Brain pericyte (primary cell): ENCODE data around the gene BTG1.

ENCODE experiments used
- DNase-seq: peaks from one replicate; pipeline ENCODE4 v3.0.0-alpha.2; 2012; ENCODE audit warnings: low read depth, low spot score

BTG1 gene

GRCh38 chr12:92133795-92134637, 11.6 kb downstream of the BTG1 start:
- DNase-seq, result no peak

GRCh38 chr12:92133171-92133570, 12.5 kb downstream of the BTG1 start:
- DNase-seq, result no peak

DNA sequence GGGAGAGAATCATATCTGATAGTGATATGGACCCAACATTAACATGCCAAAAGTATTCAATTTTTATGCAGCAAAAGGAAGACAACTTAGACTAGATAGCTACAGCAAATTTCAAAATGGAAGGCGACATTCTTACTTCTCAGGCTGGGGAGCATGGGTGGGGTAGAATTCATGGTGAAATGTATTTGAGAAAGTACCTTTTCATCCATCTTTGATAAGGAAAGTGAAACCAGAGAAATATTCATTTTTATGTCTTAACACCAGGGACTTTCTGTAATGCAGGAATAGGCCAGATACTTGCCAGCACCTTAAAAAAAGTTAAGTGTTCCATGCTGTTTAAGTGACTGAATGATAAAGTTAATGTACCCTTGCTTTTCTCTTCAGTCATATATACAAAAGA, 13.4 kb downstream of the BTG1 start:
- DNase-seq, result no peak

DNA sequence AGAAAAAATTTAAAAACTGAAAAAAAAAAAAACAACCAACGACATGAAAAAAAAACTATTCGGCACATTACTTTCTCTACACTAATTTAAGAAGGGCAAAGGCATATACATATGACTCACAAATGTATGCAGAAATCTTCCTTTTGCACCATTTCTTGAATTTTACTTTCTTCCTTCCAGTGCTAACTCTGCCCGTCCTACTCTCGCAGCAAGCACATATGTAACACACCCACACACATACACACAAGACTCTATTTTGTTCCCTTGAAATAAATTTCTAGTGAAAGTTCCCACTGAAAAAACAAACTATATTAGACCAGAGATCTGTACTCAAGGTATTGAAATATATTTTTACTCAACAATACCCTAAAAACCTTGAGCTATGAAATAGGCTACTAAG, 14.6 kb downstream of the BTG1 start:
- DNase-seq, result no peak

GRCh38 chr12:92129609-92130008, 16.0 kb downstream of the BTG1 start:
- no peak for DNase-seq

DNA sequence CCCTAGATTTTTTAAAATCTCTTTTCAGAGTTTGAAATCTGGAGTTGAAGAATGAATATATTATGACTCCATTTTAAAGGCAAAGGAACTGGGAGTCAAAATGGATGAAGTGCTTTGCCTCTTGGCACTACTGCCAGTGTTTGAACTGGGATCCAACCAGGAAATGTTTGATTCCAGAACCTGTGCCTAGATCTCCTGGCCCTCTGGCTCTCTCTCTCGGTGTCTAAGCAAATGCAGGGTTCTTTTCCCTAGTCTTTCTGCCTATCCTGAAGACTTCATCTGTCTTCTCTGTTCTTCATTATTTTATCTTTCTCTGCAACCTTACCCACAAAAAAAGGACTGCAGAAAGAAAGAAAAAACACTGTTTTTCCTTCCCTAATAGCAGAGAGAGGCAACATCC, 17.0 kb downstream of the BTG1 start:
- DNase-seq, result no peak

DNA sequence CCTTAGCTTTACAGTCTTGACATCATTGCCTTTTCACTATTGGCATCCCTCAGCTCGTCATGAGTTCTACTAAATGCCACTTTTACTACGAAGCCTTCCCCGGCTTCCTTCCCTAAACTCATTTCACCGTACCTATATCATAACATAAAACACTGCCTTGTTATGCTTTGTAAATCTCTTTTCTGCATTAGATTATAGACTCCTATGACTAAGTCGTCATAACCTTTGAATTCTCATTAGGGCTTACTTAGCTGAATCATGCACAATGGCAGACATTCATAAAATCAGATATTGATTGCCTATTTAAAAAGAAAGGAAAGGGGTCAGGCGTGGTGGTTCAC, 21.0 kb downstream of the BTG1 start:
- no peak for DNase-seq

DNA sequence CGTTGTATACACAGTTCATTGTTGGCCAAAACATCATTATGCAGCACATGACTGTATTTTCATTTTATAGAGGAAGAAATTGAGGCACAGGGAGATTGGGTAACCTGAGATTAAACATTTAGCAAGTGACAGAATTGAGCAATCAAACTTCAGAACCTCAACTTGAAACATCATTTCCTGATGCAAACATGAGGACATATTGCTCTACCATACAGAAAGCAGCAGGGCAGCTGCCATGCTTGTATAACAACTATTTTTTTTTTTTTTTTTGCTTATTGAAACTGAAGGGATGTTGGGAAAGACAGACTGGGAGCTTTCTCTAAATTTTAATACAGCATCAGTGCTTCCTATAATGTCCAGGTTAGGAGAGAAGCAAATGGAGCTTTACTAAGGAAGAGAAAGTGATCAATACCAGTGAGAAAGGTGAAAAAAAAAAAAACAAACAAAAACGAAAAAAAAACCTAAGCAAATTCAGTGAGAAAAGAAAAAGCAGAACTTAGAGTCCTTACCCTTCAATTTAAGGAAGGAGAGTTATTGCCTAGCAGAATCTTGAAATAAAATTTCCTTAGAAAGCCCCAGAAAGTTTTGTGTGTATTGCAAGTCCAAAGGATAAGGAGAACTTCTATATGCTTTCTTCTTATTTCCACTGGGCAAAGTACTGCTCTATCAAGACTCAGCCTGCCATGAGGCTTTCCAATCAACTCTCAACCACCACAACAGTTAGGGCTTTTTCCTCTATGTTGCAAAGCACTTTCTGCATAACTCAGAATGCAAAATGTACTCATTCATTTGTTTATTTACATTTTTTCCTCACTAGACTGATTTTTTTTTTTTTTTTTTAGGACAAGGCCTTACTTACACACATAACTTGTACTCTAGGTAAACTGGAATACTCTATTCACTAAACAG, 21.6 kb downstream of the BTG1 start:
- no peak for DNase-seq

GRCh38 chr12:92122941-92123779, 22.5 kb downstream of the BTG1 start:
- DNase-seq, result no peak

GRCh38 chr12:92121826-92122225, 23.8 kb downstream of the BTG1 start:
- DNase-seq, result no peak

DNA sequence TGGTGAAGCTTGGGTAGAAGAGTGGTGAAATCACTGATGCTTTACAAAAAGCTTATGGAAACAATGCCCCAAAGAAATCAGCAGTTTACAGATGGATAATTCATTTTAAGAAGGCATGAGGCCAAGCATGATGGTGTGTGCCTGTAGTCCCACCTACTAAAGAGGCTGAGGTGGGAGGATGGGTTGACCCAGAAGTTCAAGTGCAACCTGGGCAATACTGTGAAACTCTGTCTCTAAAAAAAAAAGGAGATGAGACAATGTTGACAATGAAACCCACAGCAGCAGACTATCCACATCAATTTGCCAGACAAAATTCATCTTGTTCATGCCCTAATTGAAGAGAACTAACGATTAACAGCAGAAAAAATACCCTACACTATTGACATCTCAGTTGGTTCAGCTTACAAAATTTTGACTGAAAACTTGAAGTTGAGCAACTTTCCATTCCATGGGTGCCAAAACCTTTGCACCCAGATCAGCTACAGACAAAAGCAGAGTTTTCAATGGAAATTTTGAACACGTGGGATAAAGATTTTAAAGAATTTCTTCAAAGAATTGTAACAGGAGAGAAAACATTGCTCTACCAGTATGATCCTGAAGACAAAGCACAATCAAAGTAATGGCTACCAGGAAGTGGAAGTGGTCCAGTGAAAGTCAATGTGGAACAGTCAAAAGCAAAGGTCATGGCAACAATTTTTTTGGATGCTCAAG, 26.7 kb downstream of the BTG1 start:
- no peak for DNase-seq

GRCh38 chr12:92114834-92115233, 30.8 kb downstream of the BTG1 start:
- DNase-seq, result no peak

DNA sequence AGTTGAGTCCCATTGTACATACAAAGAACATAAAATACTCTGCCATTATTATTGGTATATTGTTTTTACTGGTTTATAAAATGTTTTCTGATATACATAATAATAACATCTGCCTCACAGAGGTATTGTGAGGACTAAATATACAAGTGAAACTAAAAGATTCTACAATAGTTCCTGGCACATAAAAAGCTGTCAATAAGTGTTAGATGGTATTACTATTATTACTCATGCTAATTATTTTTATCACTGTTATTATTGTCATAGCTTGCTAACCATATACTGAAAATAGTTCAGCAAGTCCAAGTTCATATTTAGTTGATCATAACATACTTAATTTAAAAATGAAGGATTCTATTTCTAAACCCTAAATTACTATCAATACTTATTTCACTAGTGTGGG, 34.4 kb downstream of the BTG1 start:
- no peak for DNase-seq

GRCh38 chr12:92110083-92110640, 35.5 kb downstream of the BTG1 start:
- DNase-seq, result no peak

DNA sequence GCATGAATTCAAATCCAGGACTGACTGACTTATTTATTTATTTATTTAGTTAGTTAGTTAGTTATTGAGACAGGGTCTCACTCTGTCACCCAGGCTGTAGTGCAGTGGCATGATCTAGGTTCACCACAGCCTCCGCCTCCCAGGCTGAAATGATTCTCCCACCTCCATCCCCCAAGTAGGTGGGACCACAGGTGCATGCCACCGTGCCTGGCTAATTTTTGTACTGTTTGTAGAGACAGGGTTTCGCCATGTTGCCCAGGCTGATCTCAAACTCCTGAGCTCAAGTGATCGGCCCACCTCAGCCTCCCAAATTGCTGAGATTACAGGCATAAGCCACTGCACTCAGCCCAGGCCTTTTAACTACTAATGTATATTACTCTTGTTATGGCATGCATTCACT, 36.0 kb downstream of the BTG1 start:
- DNase-seq, result no peak

GRCh38 chr12:92108651-92109050, 37.0 kb downstream of the BTG1 start:
- DNase-seq, result no peak

GRCh38 chr12:92107621-92108131, 38.0 kb downstream of the BTG1 start:
- DNase-seq, result no peak

GRCh38 chr12:92107094-92107493, 38.6 kb downstream of the BTG1 start:
- DNase-seq, result no peak

DNA sequence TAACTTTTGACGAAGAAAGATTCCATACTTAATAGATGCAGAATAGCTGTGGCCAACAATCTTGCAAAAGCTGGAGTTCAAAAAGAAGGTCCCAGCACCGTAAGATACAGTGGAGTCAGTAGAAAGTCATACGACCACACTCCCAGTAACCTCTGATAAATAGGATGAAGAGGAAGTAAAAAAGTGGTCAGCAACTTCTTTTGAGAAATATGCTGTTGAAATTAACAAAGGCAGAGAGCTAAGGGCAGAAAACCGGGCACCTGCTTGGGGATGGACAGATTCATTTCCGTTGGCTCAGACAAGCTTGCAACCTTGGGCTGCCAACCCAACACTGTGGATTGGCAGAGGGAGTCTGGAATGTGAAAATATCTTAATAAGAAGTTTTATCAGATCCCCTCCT, 40.0 kb downstream of the BTG1 start:
- no peak for DNase-seq

GRCh38 chr12:92105110-92105509, 40.5 kb downstream of the BTG1 start:
- no peak for DNase-seq

- DNase-seq, result no peak
Observed at GRCh38 chr12:92102606-92103005, 43.0 kb downstream of the BTG1 start.
